Measurements from ENCODE around the gene UTF1. TPM values are rescaled to one million over a fixed set of nuclear protein-coding genes. Genes with fewer than 3 reads are reported as not detected.
"Not testable (repeated sequence)": the region's sequence is repeated elsewhere in the genome, so short reads cannot be mapped to it uniquely, and the experiment has no call there.

UTF1 gene
- total RNA-seq, 2 donors from 2014 or later: 9.2 TPM; not detected in 1

GRCh38 chr10:133221331-133221730 is 8.7 kb upstream of the UTF1 start:
- Histone ChIP-seq H3K27ac (no peak overlapping the region), H3K4me1 (replicated peaks) (no peaks in the 10 kb centered on the region), H3K9me3 (no peaks in the 10 kb centered on the region), H3K27me3 (replicated peaks; ENCODE audit: insufficient read depth) (peaks cover 15% of the 10 kb centered on the region), H3K36me3 (no peaks in the 10 kb centered on the region), H3K4me3 (no peak overlapping the region)
- intact Hi-C loops (cut with DNase I): no loop called here
- TF ChIP-seq POLR2AphosphoS5 (IDR thresholded peaks at IDR 0.05) (no peak), CTCF (IDR thresholded peaks at IDR 0.05) (no peak), POLR2A (IDR thresholded peaks at IDR 0.05) (no peak)
- WGBS: 92% methylated on average over 11 of the region's 11 CpGs
- DNase-seq (ENCODE audit: low spot score): no peak

- WGBS: 84% methylated on average over 17 of the region's 22 CpGs
- intact Hi-C loops (cut with DNase I); H3K9me3 ChIP-seq; DNase-seq (ENCODE audit: low spot score); H3K36me3 ChIP-seq; H3K27ac ChIP-seq; H3K4me3 ChIP-seq; H3K4me1 ChIP-seq (replicated peaks): not testable (repeated sequence)
- H3K27me3 ChIP-seq (replicated peaks; ENCODE audit: insufficient read depth): peaks cover 15% of the 10 kb centered on the region
These were observed 8.3 kb upstream of the UTF1 start for GRCh38 chr10:133221756-133222155.

GRCh38 chr10:133224076-133224475 is 5.9 kb upstream of the UTF1 start:
- DNase-seq (ENCODE audit: low spot score): no peak
- no peak for TF ChIP-seq POLR2AphosphoS5 (IDR thresholded peaks at IDR 0.05)
- no peak for TF ChIP-seq POLR2A (IDR thresholded peaks at IDR 0.05)
- TF ChIP-seq CTCF (IDR thresholded peaks at IDR 0.05): no peak
- intact Hi-C loops (cut with DNase I): no loop called here
- H3K9me3 ChIP-seq: no peaks in the 10 kb centered on the region
- H3K27me3 ChIP-seq (replicated peaks; ENCODE audit: insufficient read depth): peaks cover 19% of the 10 kb centered on the region
- no peaks in the 10 kb centered on the region for H3K36me3 ChIP-seq
- no peak overlapping the region for H3K27ac ChIP-seq
- H3K4me1 ChIP-seq (replicated peaks): no peaks in the 10 kb centered on the region
- H3K4me3 ChIP-seq: no peak overlapping the region
- 61% methylated on average over 14 of the region's 14 CpGs for WGBS

GRCh38 chr10:133224756-133225372 is 5.2 kb upstream of the UTF1 start:
- Histone ChIP-seq H3K27ac (no peak overlapping the region), H3K4me3 (no peak overlapping the region), H3K36me3 (no peaks in the 10 kb centered on the region), H3K4me1 (replicated peaks) (no peaks in the 10 kb centered on the region), H3K27me3 (replicated peaks; ENCODE audit: insufficient read depth) (peaks cover 16% of the 10 kb centered on the region), H3K9me3 (no peaks in the 10 kb centered on the region)
- intact Hi-C loops (cut with DNase I): no loop called here
- no peak for DNase-seq (ENCODE audit: low spot score)
- WGBS: 72% methylated on average over 25 of the region's 25 CpGs
- TF ChIP-seq CTCF (IDR thresholded peaks at IDR 0.05): no peak
- TF ChIP-seq POLR2A (IDR thresholded peaks at IDR 0.05): no peak
- TF ChIP-seq POLR2AphosphoS5 (IDR thresholded peaks at IDR 0.05): no peak

GRCh38 chr10:133225707-133226191 is 4.3 kb upstream of the UTF1 start:
- Histone ChIP-seq H3K27ac (no peak overlapping the region), H3K27me3 (replicated peaks; ENCODE audit: insufficient read depth) (peaks cover 17% of the 10 kb centered on the region), H3K36me3 (no peaks in the 10 kb centered on the region), H3K9me3 (no peaks in the 10 kb centered on the region), H3K4me1 (replicated peaks) (no peaks in the 10 kb centered on the region), H3K4me3 (no peak overlapping the region)
- TF ChIP-seq CTCF (IDR thresholded peaks at IDR 0.05): no peak
- TF ChIP-seq POLR2AphosphoS5 (IDR thresholded peaks at IDR 0.05): no peak
- no peak for TF ChIP-seq POLR2A (IDR thresholded peaks at IDR 0.05)
- WGBS: 79% methylated on average over 21 of the region's 23 CpGs
- intact Hi-C loops (cut with DNase I): no loop called here
- DNase-seq (ENCODE audit: low spot score): no peak

Data from prostate gland (tissue), 2 donors.